HepG2 (cell line): ENCODE data around the gene CMTM8. TPM values are rescaled to one million over a fixed set of nuclear protein-coding genes. Genes with fewer than 3 reads are reported as not detected.

ENCODE experiments used
- ATAC-seq: fragments of 200-7000 bp; cut with Tn5 transposase; 3 replicates; pipeline ENCODE4 v1.9.1; 2020; ENCODE audit warnings: mild to moderate bottlenecking, moderate library complexity
- BruUV-seq: library from RNA; stranded (reverse); fragments of 400-500 nt; replicated peaks from 2 replicates; lab custom pipeline; 2021; lab: Mats Ljungman, UMichigan
- CTCF ChIA-PET: fragments of 300-600 bp; formaldehyde crosslinking; extraction: SDS; loops from one replicate; lab custom pipeline; 2021; ENCODE audit warnings: low total read pairs, inconsistent platforms, low intra/inter-chr PET ratio; lab: Yijun Ruan, JAX
- POLR2A ChIA-PET: fragments of 350-600 bp; sonication (Branson Sonifier 250); formaldehyde crosslinking; loops from one replicate; lab custom pipeline; 2020; ENCODE audit warnings: antibody characterized with exemption, inconsistent platforms; lab: Yijun Ruan, JAX
- DNase-seq: peaks from one replicate; pipeline ENCODE4 v3.0.0-alpha.2; 2015; ENCODE audit warnings: low spot score
- FAIRE-seq: peaks from 3 replicates; lab custom pipeline; 2011; peaks lifted over from hg19 to GRCh38; lab: Jason Lieb, UNC
- H2AFZ ChIP-seq: one replicate; pipeline ENCODE4 v1.6.1; 2011; ENCODE audit warnings: low read length, inconsistent platforms
- H3K27ac ChIP-seq: fragments of 300-600 bp; 3 replicates; pipeline ENCODE4 v1.8.0; 2011; ENCODE audit warnings: mixed run types, mild to moderate bottlenecking, mixed read lengths, low read length, inconsistent platforms; ENCODE audit not compliant: insufficient read depth; ENCODE audit errors: extremely low read length
- H3K27me3 ChIP-seq, 2 experiments: fragments of 200-600 bp in 1 of 2; 2 replicates in 1 of 2; 3 replicates in 1 of 2; pipeline versions ENCODE4 v1.6.0 to v1.8.0; 2011; ENCODE audit warnings: low read length in 2 of 2, mild to moderate bottlenecking in 2 of 2, moderate library complexity in 2 of 2, inconsistent platforms in 1 of 2; ENCODE audit not compliant: insufficient read depth in 2 of 2, control insufficient read depth in 1 of 2
- H3K36me3 ChIP-seq, 2 experiments: fragments of 200-600 bp in 1 of 2; replicated peaks in 1 of 2; 2 replicates in 1 of 2; 3 replicates in 1 of 2; pipeline versions ENCODE4 v1.5.1 to v1.8.0; 2011; ENCODE audit warnings: low read length in 2 of 2, inconsistent platforms in 1 of 2; ENCODE audit not compliant: insufficient read depth in 2 of 2, control insufficient read depth in 1 of 2
- H3K4me1 ChIP-seq: 2 replicates; pipeline ENCODE4 v1.5.1; 2012; ENCODE audit warnings: low read length, inconsistent platforms; ENCODE audit not compliant: insufficient read depth
- H3K4me2 ChIP-seq: 2 replicates; pipeline ENCODE4 v1.6.0; 2011; ENCODE audit warnings: low read depth, low read length, inconsistent platforms
- H3K4me3 ChIP-seq, 3 experiments: fragments of 200-600 bp in 1 of 3; sonication (generic), shearing (Covaris generic) in 1 of 3; replicated peaks in 1 of 3; 2 replicates each; pipeline ENCODE4 v1.5.1; 2011 to 2016; ENCODE audit warnings: low read length in 3 of 3, inconsistent platforms in 2 of 3, low read depth in 2 of 3, mild to moderate bottlenecking in 2 of 3, control low read depth in 1 of 3, mixed read lengths in 1 of 3; ENCODE audit not compliant: insufficient read depth in 1 of 3
- H3K79me2 ChIP-seq: one replicate; pipeline ENCODE4 v1.6.1; 2011; ENCODE audit warnings: low read length, inconsistent platforms; ENCODE audit not compliant: insufficient read depth
- H3K9ac ChIP-seq: 2 replicates; pipeline ENCODE4 v1.6.0; 2011; ENCODE audit warnings: mild to moderate bottlenecking, low read depth, low read length, inconsistent platforms; ENCODE audit not compliant: insufficient read depth
- H3K9me3 ChIP-seq: 2 replicates; pipeline ENCODE4 v1.5.1; 2012; ENCODE audit warnings: mild to moderate bottlenecking, low read length
- H4K20me1 ChIP-seq: 2 replicates; pipeline ENCODE4 v1.6.0; 2011; ENCODE audit warnings: inconsistent platforms, mild to moderate bottlenecking, low read length, moderate library complexity; ENCODE audit not compliant: insufficient read depth
- ATF2 ChIP-seq: sonication (generic); formaldehyde crosslinking; IDR thresholded peaks from 2 replicates; pipeline ENCODE4 v1.4.0; 2020; ENCODE audit warnings: missing genetic modification reagents
- HMGXB3 ChIP-seq: sonication (generic); formaldehyde crosslinking; IDR thresholded peaks from 2 replicates; pipeline ENCODE4 v1.4.0; 2020; ENCODE audit warnings: missing genetic modification reagents, borderline replicate concordance
- IRF1 ChIP-seq: sonication (generic); formaldehyde crosslinking; IDR thresholded peaks from 2 replicates; pipeline ENCODE4 v1.4.0; 2020; ENCODE audit warnings: low read depth, mild to moderate bottlenecking, missing genetic modification reagents
- NFRKB ChIP-seq: fragments of 450-650 bp; IDR thresholded peaks from 2 replicates; pipeline ENCODE4 v1.6.1; 2017
- NFYC ChIP-seq: IDR thresholded peaks from 2 replicates; pipeline ENCODE4 v1.6.1; 2016; ENCODE audit warnings: missing genetic modification reagents, missing compliant biosample characterization
- ONECUT2 ChIP-seq: sonication (generic); formaldehyde crosslinking; IDR thresholded peaks from 2 replicates; pipeline ENCODE4 v1.4.0; 2020; ENCODE audit warnings: missing genetic modification reagents
- THAP7 ChIP-seq: sonication (generic); formaldehyde crosslinking; IDR thresholded peaks from 2 replicates; pipeline ENCODE4 v1.8.1; 2023; ENCODE audit warnings: mild to moderate bottlenecking, missing genetic modification reagents
- ZNF138 ChIP-seq: sonication (generic); formaldehyde crosslinking; IDR thresholded peaks from 2 replicates; pipeline ENCODE4 v1.5.0; 2020; ENCODE audit warnings: mild to moderate bottlenecking, low read depth, missing genetic modification reagents
- ZNF570 ChIP-seq: sonication (generic); formaldehyde crosslinking; IDR thresholded peaks from 2 replicates; pipeline ENCODE4 v1.4.0; 2020; ENCODE audit warnings: mild to moderate bottlenecking, missing genetic modification reagents, borderline replicate concordance
- ZNF598 ChIP-seq: sonication (generic); formaldehyde crosslinking; IDR thresholded peaks from 2 replicates; pipeline ENCODE4 v1.5.1; 2020; ENCODE audit warnings: mild to moderate bottlenecking, missing genetic modification reagents, borderline replicate concordance
- WGBS: methylation state at CpG from one replicate; pipeline ENCODE4 v1.1.6; 2017; ENCODE audit warnings: low lambda C conversion rate; 5-methylcytosine and 5-hydroxymethylcytosine counted together
- in situ Hi-C: cut with HindIII; loops from 2 replicates; pipeline ENCODE4 v1.10.0; 2017; ENCODE audit warnings: low pct_unique_long_range_greater_than_20kb; ENCODE audit not compliant: extremely low pct_ligation_motif_present
- intact Hi-C: fragments of 100-400 bp; cut with micrococcal nuclease; formaldehyde crosslinking; loops from one replicate; pipeline ENCODE4 v1.10.0; 2022; ENCODE audit not compliant: unreplicated experiment
- polyA plus RNA-seq, 8 experiments: library from polyadenylated mRNA; depleted of rRNA in 3 of 8; stranded (reverse) in 7 of 8; unstranded in 1 of 8; fragments of >200 nt; fragmentation: Illumina TruSeq in 4 of 8; extraction: Trizol in 4 of 8; gene quantifications; 2 replicates each; pipeline versions ENCODE4 v1.2.1 to v1.2.3, GENCODE V29; 2011 to 2016; ENCODE audit warnings: low read depth in 4 of 8, missing spikeins in 1 of 8, mixed read lengths in 1 of 8; ENCODE audit not compliant: insufficient read depth in 1 of 8
- total RNA-seq, 5 experiments: library from RNA; depleted of rRNA; stranded (reverse); fragments of >200 nt; fragmentation: Illumina TruSeq; extraction: Trizol; gene quantifications; 2 replicates each; pipeline ENCODE4 v1.2.3, GENCODE V29; 2016; ENCODE audit warnings: low read depth in 1 of 5

CMTM8 gene
- total and polyA plus RNA-seq, 2 of the 13 experiments (the other 11 are each of a cell fraction or from before 2014, with no cell fraction given): 8.9 to 15.8 TPM

GRCh38 chr3:32262201-32262600, 23.7 kb downstream of the CMTM8 start:
- WGBS: 90% methylated on average over 2 of the region's 2 CpGs
- Histone ChIP-seq H3K27me3 (no peaks in the 10 kb centered on the region), H3K4me3 (no peak overlapping the region), H3K79me2 (peaks cover 7% of the 10 kb centered on the region), H3K9me3 (no peaks in the 10 kb centered on the region), H2AFZ (no peak overlapping the region), H4K20me1 (no peaks in the 10 kb centered on the region), H3K9ac (no peak overlapping the region), H3K36me3 (peaks cover 0 to 10% of the 10 kb centered on the region in 2 experiments; a peak in 2 of 5 replicates), H3K4me1 (peaks cover 7% of the 10 kb centered on the region; the same call in 1 of the 2 replicates), H3K27ac (no peak overlapping the region), H3K4me2 (no peak overlapping the region)
- FAIRE-seq: no peak
- CTCF ChIA-PET: interaction anchor here (1.8 kb wide), 1 partner anchor 85 kb away, joined by 5 read pairs; no protein-coding TSS in a partner anchor
- ATAC-seq: peak; percentile 71
- in situ Hi-C loops (no loop called here), intact Hi-C loops (no loop called here)
- no peak for TF ChIP-seq ATF2 (CRISPR knock-in tag)
- TF ChIP-seq ZNF570 (CRISPR knock-in tag): no peak
- no peak for TF ChIP-seq NFYC (CRISPR knock-in tag)
- TF ChIP-seq ZNF138 (CRISPR knock-in tag): no peak
- no peak for TF ChIP-seq NFRKB
- no peak for TF ChIP-seq THAP7 (CRISPR knock-in tag)
- TF ChIP-seq ZNF598 (CRISPR knock-in tag): no peak
- TF ChIP-seq HMGXB3 (CRISPR knock-in tag): no peak
- TF ChIP-seq ONECUT2: no peak
- TF ChIP-seq IRF1 (CRISPR knock-in tag): no peak
- no TSS peak for BruUV-seq
- POLR2A ChIA-PET: no interaction called here
- DNase-seq: no peak
